GM12874 (cell line): ENCODE measurements around the gene CD151.

Experiments
- CTCF ChIP-seq: IDR thresholded peaks from 2 replicates; pipeline ENCODE4 v1.5.1; 2011; ENCODE audit warnings: low read depth, mild to moderate bottlenecking, control low read depth, low read length, moderate library complexity; ENCODE audit not compliant: insufficient read depth

The CD151 gene

GRCh38 chr11:821512-822371 is 11.0 kb upstream of the CD151 start:
- TF ChIP-seq CTCF: no peak

GRCh38 chr11:823441-824291 is 9.1 kb upstream of the CD151 start:
- no peak for TF ChIP-seq CTCF

GRCh38 chr11:824292-824880 is 8.4 kb upstream of the CD151 start:
- TF ChIP-seq CTCF: no peak

GRCh38 chr11:824942-825341 is 7.8 kb upstream of the CD151 start:
- TF ChIP-seq CTCF: no peak

- TF ChIP-seq CTCF: no peak
Measured at GRCh38 chr11:825366-826226, 7.2 kb upstream of the CD151 start.

- TF ChIP-seq CTCF: no peak
Measured at GRCh38 chr11:826227-826621, 6.5 kb upstream of the CD151 start.
